GM19395 (cell line): ENCODE data around the gene CD22.

ENCODE experiments used
- ATAC-seq: cut with Tn5 transposase; IDR thresholded peaks from one replicate; pipeline ENCODE4 v1.9.1; 2021; ENCODE audit warnings: mild to moderate bottlenecking, moderate library complexity; ENCODE audit not compliant: unreplicated experiment

The CD22 gene

GRCh38 chr19:35313587-35313986, 15.4 kb upstream of the CD22 start:
- ATAC-seq, result no peak

GRCh38 chr19:35314031-35314430, 15.0 kb upstream of the CD22 start:
- ATAC-seq, result no peak

GRCh38 chr19:35314858-35315470, 14.0 kb upstream of the CD22 start:
- ATAC-seq, result no peak

- ATAC-seq, result no peak
Observed at GRCh38 chr19:35315883-35316282, 13.1 kb upstream of the CD22 start.

- no peak for ATAC-seq
Observed at GRCh38 chr19:35316560-35316959, 12.4 kb upstream of the CD22 start.

GRCh38 chr19:35317464-35318043, 11.4 kb upstream of the CD22 start:
- no peak for ATAC-seq

GRCh38 chr19:35318679-35319448, 10.1 kb upstream of the CD22 start:
- no peak for ATAC-seq

- no peak for ATAC-seq
Observed at GRCh38 chr19:35320065-35320713, 8.8 kb upstream of the CD22 start.

- no peak for ATAC-seq
Observed at GRCh38 chr19:35321291-35321690, 7.7 kb upstream of the CD22 start.

GRCh38 chr19:35322014-35322413, 7.0 kb upstream of the CD22 start:
- no peak for ATAC-seq

- ATAC-seq, result no peak
Observed at GRCh38 chr19:35327642-35328041, 1.3 kb upstream of the CD22 start.

GRCh38 chr19:35329323-35329722, 336 bp downstream of the CD22 start:
- ATAC-seq, result peak; percentile 17

- ATAC-seq, result peak; percentile 57
Observed at GRCh38 chr19:35330475-35330874, 1.5 kb downstream of the CD22 start.

GRCh38 chr19:35331551-35332214, 2.7 kb downstream of the CD22 start:
- ATAC-seq, result no peak

- no peak for ATAC-seq
Observed at GRCh38 chr19:35332817-35333216, 3.8 kb downstream of the CD22 start.

- no peak for ATAC-seq
Observed at GRCh38 chr19:35334144-35334753, 5.3 kb downstream of the CD22 start.

GRCh38 chr19:35336166-35336955, 7.4 kb downstream of the CD22 start:
- ATAC-seq, result no peak

- ATAC-seq, result no peak
Observed at GRCh38 chr19:35337097-35337983, 8.4 kb downstream of the CD22 start.

- no peak for ATAC-seq
Observed at GRCh38 chr19:35337984-35338296, 9.0 kb downstream of the CD22 start.
